HL-60 (cell line): ENCODE data around the gene MRPS31.

Experiments used
- DNase-seq, 2 experiments: peaks; one replicate each; pipeline ENCODE4 v3.0.0-alpha.2; 2010 to 2020; ENCODE audit warnings: low read depth in 1 of 2, low spot score in 1 of 2
- H3K27ac ChIP-seq: fragments of 250-450 bp; sonication (Bioruptor Pico); replicated peaks from 2 replicates; pipeline ENCODE4 v1.5.1; 2020; ENCODE audit warnings: mild to moderate bottlenecking, moderate library complexity
- H3K27me3 ChIP-seq: fragments of 250-450 bp; sonication (Bioruptor Pico); 2 replicates; pipeline ENCODE4 v1.5.1; 2021; ENCODE audit warnings: mild to moderate bottlenecking, moderate library complexity; ENCODE audit not compliant: insufficient read depth, poor library complexity, severe bottlenecking
- H3K4me3 ChIP-seq: replicated peaks from 2 replicates; pipeline ENCODE4 v1.5.1; 2011; ENCODE audit warnings: mild to moderate bottlenecking, control low read depth, low read length; ENCODE audit not compliant: insufficient read depth
- GABPA ChIP-seq: IDR thresholded peaks from 2 replicates; pipeline ENCODE4 v1.6.1; 2012; ENCODE audit warnings: low read depth
- POLR2AphosphoS5 ChIP-seq: IDR thresholded peaks from 2 replicates; pipeline ENCODE4 v1.6.1; 2012; ENCODE audit warnings: low read depth
- REST ChIP-seq: IDR thresholded peaks from 2 replicates; pipeline ENCODE4 v1.6.1; 2012; ENCODE audit warnings: low read depth; ENCODE audit not compliant: insufficient replicate concordance
- SPI1 ChIP-seq: IDR thresholded peaks from 2 replicates; pipeline ENCODE4 v1.6.1; 2012; ENCODE audit warnings: low read depth, mild to moderate bottlenecking, borderline replicate concordance
- TF ChIP-seq, protein P1 (sequence below): IDR thresholded peaks from one replicate; pipeline ENCODE4 v1.5.1; 2011; ENCODE audit warnings: low read length, control low read depth, inconsistent platforms; ENCODE audit not compliant: insufficient read depth

Gene MRPS31

GRCh38 chr13:40779049-40779448 lies 8.1 kb upstream of the MRPS31 start:
- DNase-seq: no peak
- H3K4me3 ChIP-seq: no peak overlapping the region
- no peak overlapping the region for H3K27ac ChIP-seq
- no peaks in the 10 kb centered on the region for H3K27me3 ChIP-seq
- TF ChIP-seq SPI1 (no peak), REST (no peak), POLR2AphosphoS5 (no peak), GABPA (no peak)
- TF ChIP-seq, protein P1, sequence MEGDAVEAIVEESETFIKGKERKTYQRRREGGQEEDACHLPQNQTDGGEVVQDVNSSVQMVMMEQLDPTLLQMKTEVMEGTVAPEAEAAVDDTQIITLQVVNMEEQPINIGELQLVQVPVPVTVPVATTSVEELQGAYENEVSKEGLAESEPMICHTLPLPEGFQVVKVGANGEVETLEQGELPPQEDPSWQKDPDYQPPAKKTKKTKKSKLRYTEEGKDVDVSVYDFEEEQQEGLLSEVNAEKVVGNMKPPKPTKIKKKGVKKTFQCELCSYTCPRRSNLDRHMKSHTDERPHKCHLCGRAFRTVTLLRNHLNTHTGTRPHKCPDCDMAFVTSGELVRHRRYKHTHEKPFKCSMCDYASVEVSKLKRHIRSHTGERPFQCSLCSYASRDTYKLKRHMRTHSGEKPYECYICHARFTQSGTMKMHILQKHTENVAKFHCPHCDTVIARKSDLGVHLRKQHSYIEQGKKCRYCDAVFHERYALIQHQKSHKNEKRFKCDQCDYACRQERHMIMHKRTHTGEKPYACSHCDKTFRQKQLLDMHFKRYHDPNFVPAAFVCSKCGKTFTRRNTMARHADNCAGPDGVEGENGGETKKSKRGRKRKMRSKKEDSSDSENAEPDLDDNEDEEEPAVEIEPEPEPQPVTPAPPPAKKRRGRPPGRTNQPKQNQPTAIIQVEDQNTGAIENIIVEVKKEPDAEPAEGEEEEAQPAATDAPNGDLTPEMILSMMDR: no peak

- H3K27me3 ChIP-seq: no peaks in the 10 kb centered on the region
- H3K27ac ChIP-seq: no peak overlapping the region
- H3K4me3 ChIP-seq: no peak overlapping the region
- no peak for DNase-seq
- TF ChIP-seq GABPA (no peak), REST (no peak), SPI1 (no peak), POLR2AphosphoS5 (no peak)
- TF ChIP-seq, protein P1: no peak
Measured at GRCh38 chr13:40777809-40778175, 6.8 kb upstream of the MRPS31 start.

DNA sequence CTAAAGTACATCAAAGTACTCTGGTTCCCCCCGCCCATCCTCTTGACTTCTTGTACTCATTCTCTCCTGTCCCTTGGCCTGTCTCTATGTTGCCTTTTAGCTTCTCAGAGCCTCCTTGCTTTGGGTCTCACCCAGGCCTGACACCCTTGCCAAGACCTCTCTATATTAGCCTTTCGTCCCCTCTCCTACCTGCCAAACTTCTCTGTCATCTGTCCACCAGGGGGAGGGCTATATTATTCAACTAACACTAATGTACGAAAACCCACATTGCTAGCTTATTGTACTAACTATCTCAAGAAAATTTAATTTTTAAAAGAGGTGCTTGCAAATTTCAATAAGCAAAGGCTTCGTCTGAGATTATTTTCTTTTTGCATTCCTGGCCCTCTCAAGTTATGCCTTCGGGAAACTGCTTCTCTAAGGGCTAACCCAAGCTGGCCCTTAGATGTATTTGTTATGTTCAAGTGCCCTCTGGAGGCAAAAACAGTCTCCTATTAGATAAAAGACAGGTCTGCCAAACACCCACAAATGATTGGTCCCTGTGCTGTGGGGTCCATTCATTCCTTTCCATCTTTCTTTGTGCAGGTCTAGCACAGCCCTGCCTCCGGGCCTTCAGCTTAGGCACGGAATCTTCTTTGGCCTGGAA lies 6.3 kb upstream of the MRPS31 start:
- H3K27me3 ChIP-seq: no peaks in the 10 kb centered on the region
- H3K4me3 ChIP-seq: peak overlapping the region; percentile 22
- H3K27ac ChIP-seq: peak overlapping the region; percentile 66
- TF ChIP-seq, protein P1: peak; percentile 26
- TF ChIP-seq POLR2AphosphoS5: no peak
- TF ChIP-seq GABPA: no peak
- DNase-seq: peak in 1 of 2 experiments; percentile 78

GRCh38 chr13:40776681-40777165 lies 5.7 kb upstream of the MRPS31 start:
- peak; percentile 86 to 89 for DNase-seq
- no peak overlapping the region; the same call in 1 of the 2 replicates for H3K4me3 ChIP-seq
- H3K27ac ChIP-seq: peak overlapping the region; percentile 66
- TF ChIP-seq, protein P1: no peak
- peak; percentile 64 for TF ChIP-seq GABPA
- TF ChIP-seq SPI1: peak; percentile 97
- TF ChIP-seq REST: no peak
- no peak for TF ChIP-seq POLR2AphosphoS5
- no peaks in the 10 kb centered on the region for H3K27me3 ChIP-seq
